ENCODE data around the gene DAPK1.

GRCh38 chr9:87672586-87672985, 174.9 kb downstream of the DAPK1 start:
- TF ChIP-seq POLR2A (IDR thresholded peaks at IDR 0.05; ENCODE audit: low read depth, low read length) (no peak), MAX (IDR thresholded peaks at IDR 0.05; ENCODE audit: insufficient read depth, insufficient read length) (no peak), CTCF (IDR thresholded peaks at IDR 0.05; ENCODE audit: extremely low read depth in 1 of 2, insufficient read depth in 1 of 2, low read depth in 1 of 2, low read length in 2 of 2) (no peak), GATA2 (IDR thresholded peaks at IDR 0.05; ENCODE audit: insufficient read depth, insufficient read length, low read depth, low read length) (no peak), POLR2AphosphoS5 (IDR thresholded peaks at IDR 0.05; ENCODE audit: insufficient read depth, low read depth, low read length) (no peak), EZH2 (IDR thresholded peaks at IDR 0.05; ENCODE audit: borderline replicate concordance, low read depth, low read length, severe bottlenecking) (no peak), JUN (IDR thresholded peaks at IDR 0.05; ENCODE audit: borderline replicate concordance, insufficient read depth, insufficient read length, low read depth) (no peak)
